Ectodermal cell (in vitro differentiated cells): ENCODE measurements around the gene THBS2.

ENCODE experiments used
- H3K27ac ChIP-seq: 2 replicates; pipeline ENCODE4 v1.7.0; 2013; ENCODE audit warnings: mild to moderate bottlenecking, low read depth, low read length; ENCODE audit not compliant: insufficient read depth, poor library complexity, severe bottlenecking
- H3K27me3 ChIP-seq: 2 replicates; pipeline ENCODE4 v1.7.0; 2013; ENCODE audit warnings: mild to moderate bottlenecking, low read length; ENCODE audit not compliant: insufficient read depth, control insufficient read depth, poor library complexity, severe bottlenecking
- H3K36me3 ChIP-seq: one replicate; pipeline ENCODE4 v1.7.0; 2013; ENCODE audit warnings: low read length; ENCODE audit not compliant: control insufficient read depth, insufficient read depth
- H3K4me1 ChIP-seq: one replicate; pipeline ENCODE4 v1.7.0; 2013; ENCODE audit warnings: low read length; ENCODE audit not compliant: control insufficient read depth, insufficient read depth
- H3K4me3 ChIP-seq: 2 replicates; pipeline ENCODE4 v1.7.0; 2013; ENCODE audit warnings: low read depth, low read length, control low read depth; ENCODE audit not compliant: insufficient read depth
- H3K9me3 ChIP-seq: 2 replicates; pipeline ENCODE4 v1.7.0; 2013; ENCODE audit warnings: mild to moderate bottlenecking, low read length, moderate library complexity; ENCODE audit not compliant: control insufficient read depth
- WGBS, 2 experiments: methylation state at CpG; one replicate each; pipeline ENCODE4 v1.1.7; 2013; ENCODE audit warnings: missing lambda C conversion rate in 2 of 2; 5-methylcytosine and 5-hydroxymethylcytosine counted together

The THBS2 gene

GRCh38 chr6:169243186-169243585 lies 10.5 kb downstream of the THBS2 start:
- H3K4me1 ChIP-seq: no peaks in the 10 kb centered on the region
- H3K27me3 ChIP-seq: no peaks in the 10 kb centered on the region
- WGBS, 2 experiments: 92 to 95% methylated on average over 11 of the region's 11 CpGs
- H3K4me3 ChIP-seq: no peak overlapping the region
- H3K9me3 ChIP-seq: no peaks in the 10 kb centered on the region
- H3K27ac ChIP-seq: no peak overlapping the region
- H3K36me3 ChIP-seq: no peaks in the 10 kb centered on the region

DNA sequence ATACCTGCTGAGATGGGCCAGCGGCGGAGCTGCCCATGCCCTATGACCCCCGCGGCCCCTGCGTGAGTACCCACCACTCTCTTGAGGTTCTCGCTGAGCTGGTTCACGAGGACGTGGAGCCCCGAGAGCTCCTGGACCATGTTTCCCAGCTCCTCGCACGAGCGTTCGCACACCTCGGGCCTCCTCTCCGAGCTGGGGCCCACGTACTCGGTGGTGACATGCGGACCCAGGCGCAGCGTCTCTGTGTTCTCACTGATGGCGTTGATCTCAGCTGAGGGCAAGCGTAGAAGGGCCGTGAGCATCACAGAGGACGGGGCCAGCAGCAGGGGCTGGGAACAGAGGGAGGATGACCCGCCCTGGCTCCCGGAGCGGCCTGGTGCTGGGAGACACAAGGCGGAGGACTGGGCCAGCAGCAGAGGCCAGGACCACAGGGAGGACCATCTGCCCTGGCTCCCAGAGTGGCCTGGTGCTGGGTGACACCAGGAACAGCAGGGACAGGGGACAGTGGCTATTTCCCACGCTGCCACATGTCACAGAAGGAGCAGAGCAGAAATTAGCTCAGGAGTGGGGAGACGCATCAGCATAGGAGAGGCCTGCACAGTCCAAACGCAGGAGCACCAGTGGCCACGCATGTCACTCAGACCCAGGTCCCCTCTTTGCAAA lies 11.8 kb downstream of the THBS2 start:
- Histone ChIP-seq H3K27ac (no peak overlapping the region), H3K4me3 (no peak overlapping the region), H3K36me3 (no peaks in the 10 kb centered on the region), H3K9me3 (no peaks in the 10 kb centered on the region), H3K4me1 (no peaks in the 10 kb centered on the region), H3K27me3 (no peaks in the 10 kb centered on the region)
- 92 to 93% methylated on average over 32 of the region's 32 CpGs for WGBS, 2 experiments

- H3K27ac ChIP-seq: no peak overlapping the region
These were observed 12.9 kb downstream of the THBS2 start for GRCh38 chr6:169240591-169241390.

GRCh38 chr6:169240125-169240524 lies 13.5 kb downstream of the THBS2 start:
- no peaks in the 10 kb centered on the region for H3K9me3 ChIP-seq
- WGBS, 2 experiments: 88 to 89% methylated on average over 11 of the region's 11 CpGs
- no peak overlapping the region for H3K4me3 ChIP-seq
- H3K4me1 ChIP-seq: no peaks in the 10 kb centered on the region
- no peaks in the 10 kb centered on the region for H3K27me3 ChIP-seq
- H3K27ac ChIP-seq: no peak overlapping the region
- H3K36me3 ChIP-seq: no peaks in the 10 kb centered on the region

More at GRCh38 chr6:169240591-169241390, 12.9 kb downstream of the THBS2 start:
- no peaks in the 10 kb centered on the region for H3K36me3 ChIP-seq
- H3K9me3 ChIP-seq: no peaks in the 10 kb centered on the region
- 93 to 94% methylated on average over 27 to 28 of the region's 28 CpGs for WGBS, 2 experiments
- H3K27me3 ChIP-seq: no peaks in the 10 kb centered on the region
- no peak overlapping the region for H3K4me3 ChIP-seq
- no peaks in the 10 kb centered on the region for H3K4me1 ChIP-seq

DNA sequence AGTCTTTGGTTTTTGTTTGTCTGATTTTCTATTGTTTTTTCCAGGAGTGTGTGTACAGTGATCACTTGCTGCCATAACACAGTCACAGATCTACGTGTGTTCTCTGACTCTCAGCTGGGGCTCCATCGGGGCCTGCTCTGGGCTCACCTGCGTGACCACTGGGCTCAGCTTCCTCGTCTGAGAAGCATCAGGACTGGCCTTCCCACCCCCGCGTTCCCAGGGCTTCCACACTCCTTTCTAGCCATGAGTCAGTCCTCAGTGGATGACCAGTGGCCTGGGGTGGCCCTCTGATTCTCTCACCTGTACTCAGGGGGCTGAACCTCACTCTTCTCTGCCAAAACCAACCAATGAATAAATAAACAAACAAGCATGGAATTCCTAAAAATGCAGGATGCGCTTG lies 14.5 kb downstream of the THBS2 start:
- Histone ChIP-seq H3K4me1 (no peaks in the 10 kb centered on the region), H3K9me3 (no peaks in the 10 kb centered on the region), H3K4me3 (no peak overlapping the region), H3K27me3 (no peaks in the 10 kb centered on the region), H3K27ac (no peak overlapping the region), H3K36me3 (no peaks in the 10 kb centered on the region)
- 89 to 95% methylated on average over 7 of the region's 7 CpGs for WGBS, 2 experiments

- H3K4me1 ChIP-seq: no peaks in the 10 kb centered on the region
- H3K9me3 ChIP-seq: no peaks in the 10 kb centered on the region
- no peaks in the 10 kb centered on the region for H3K36me3 ChIP-seq
- no peak overlapping the region for H3K27ac ChIP-seq
- 92 to 96% methylated on average over 8 of the region's 8 CpGs for WGBS, 2 experiments
- no peak overlapping the region for H3K4me3 ChIP-seq
- no peaks in the 10 kb centered on the region for H3K27me3 ChIP-seq
These were observed 14.9 kb downstream of the THBS2 start for GRCh38 chr6:169238766-169239165.

DNA sequence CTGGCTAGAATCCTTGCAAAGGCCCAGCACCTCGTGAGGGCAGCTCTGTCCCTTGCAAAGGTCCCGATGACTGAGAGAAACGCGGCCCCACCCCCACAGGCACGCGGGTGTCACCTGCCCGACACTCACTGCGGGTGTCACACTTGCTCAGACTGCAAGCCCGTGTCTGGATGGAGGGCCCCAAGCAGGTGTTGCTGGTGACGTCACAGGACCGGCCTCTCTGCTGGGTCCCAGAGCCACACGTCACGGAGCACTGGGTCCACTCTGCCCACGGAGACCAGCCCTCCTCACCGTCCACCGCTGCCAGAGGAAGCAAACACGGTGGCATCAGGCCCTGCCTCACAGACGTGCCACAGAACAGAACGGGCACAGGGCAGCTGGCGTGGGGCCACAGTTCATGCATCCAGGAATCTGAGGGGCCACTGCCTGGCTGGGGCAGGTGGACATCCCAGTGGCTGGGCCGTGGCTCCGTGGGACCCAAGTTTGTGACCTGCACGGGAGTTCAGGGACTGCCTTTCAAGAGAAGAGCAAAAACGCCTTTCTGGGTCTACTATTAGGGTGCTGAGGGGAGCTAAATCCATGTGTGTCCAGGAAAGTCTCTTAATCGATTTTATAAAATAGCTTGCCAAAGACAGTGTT lies 16.0 kb downstream of the THBS2 start:
- no peak overlapping the region for H3K4me3 ChIP-seq
- H3K9me3 ChIP-seq: no peaks in the 10 kb centered on the region
- WGBS, 2 experiments: 90 to 91% methylated on average over 25 of the region's 25 CpGs
- no peaks in the 10 kb centered on the region for H3K36me3 ChIP-seq
- H3K27ac ChIP-seq: no peak overlapping the region
- no peaks in the 10 kb centered on the region for H3K4me1 ChIP-seq
- H3K27me3 ChIP-seq: no peaks in the 10 kb centered on the region

DNA sequence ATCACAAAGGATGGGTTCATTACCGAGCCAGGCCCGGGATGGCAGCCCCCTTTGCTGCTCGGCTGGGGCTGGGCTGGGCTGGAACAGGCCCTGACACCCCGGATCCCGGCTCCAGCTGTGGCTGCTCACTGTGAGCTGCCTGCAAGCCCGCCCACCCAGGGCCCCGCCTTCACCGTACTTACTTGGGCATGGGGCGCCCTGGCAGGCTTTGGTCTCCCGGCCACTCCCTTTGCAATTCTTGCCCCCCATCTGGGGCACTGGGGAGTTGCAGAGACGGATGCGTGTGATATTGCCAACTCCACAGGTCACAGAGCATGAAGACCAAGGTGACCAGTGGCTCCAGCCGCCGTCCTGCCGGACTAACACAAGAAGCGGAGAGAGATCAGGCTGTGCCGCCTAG lies 16.7 kb downstream of the THBS2 start:
- 90 to 92% methylated on average over 17 of the region's 17 CpGs for WGBS, 2 experiments
- no peaks in the 10 kb centered on the region for H3K4me1 ChIP-seq
- no peak overlapping the region for H3K27ac ChIP-seq
- H3K27me3 ChIP-seq: no peaks in the 10 kb centered on the region
- no peaks in the 10 kb centered on the region for H3K9me3 ChIP-seq
- H3K4me3 ChIP-seq: no peak overlapping the region
- H3K36me3 ChIP-seq: no peaks in the 10 kb centered on the region

DNA sequence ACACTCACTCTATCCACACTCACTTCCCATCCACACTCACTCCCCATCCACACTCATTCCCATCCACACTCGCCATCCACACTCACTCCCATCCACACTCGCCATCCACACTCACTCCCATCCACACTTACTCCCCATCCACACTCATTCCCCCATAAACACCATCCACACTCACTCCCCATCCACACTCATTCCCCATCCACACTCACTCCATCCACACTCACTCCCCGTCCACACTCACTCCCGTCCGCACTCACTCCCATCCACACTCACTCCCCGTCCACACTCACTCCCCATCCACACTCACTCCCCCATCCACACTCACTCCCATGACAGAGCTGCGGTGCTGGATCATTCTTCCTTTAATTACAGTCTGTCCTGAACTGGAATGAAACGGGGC lies 17.1 kb downstream of the THBS2 start:
- whole genome bisulfite sequencing, 2 experiments: 92 to 93% methylated on average over 8 of the region's 8 CpGs
- H3K27ac ChIP-seq: no peak overlapping the region
- no peaks in the 10 kb centered on the region for H3K9me3 ChIP-seq
- H3K36me3 ChIP-seq: no peaks in the 10 kb centered on the region
- no peaks in the 10 kb centered on the region for H3K27me3 ChIP-seq
- no peaks in the 10 kb centered on the region for H3K4me1 ChIP-seq
- H3K4me3 ChIP-seq: no peak overlapping the region

DNA sequence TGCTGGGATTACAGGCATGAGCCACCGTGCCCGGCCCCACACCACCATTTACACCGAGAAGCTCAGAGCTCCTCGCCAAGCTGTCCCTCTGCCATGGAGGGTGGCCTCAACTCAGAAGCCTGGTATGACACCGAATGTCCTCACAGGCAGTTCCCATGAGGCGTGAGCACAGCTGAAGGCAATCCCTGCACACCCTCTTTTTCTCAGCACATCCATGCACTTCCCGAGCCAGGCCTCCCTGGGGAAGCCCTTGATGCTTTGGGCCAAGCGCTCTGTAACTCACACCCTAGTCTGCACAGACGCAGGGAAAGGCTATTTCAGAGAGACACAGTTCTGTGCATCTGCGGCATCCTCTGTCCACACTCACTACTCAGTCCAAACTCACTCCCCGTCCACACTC lies 18.4 kb downstream of the THBS2 start:
- Histone ChIP-seq H3K4me3 (no peak overlapping the region), H3K27me3 (no peaks in the 10 kb centered on the region), H3K27ac (no peak overlapping the region), H3K4me1 (no peaks in the 10 kb centered on the region), H3K9me3 (no peaks in the 10 kb centered on the region), H3K36me3 (no peaks in the 10 kb centered on the region)
- 92 to 94% methylated on average over 11 of the region's 11 CpGs for WGBS, 2 experiments
